ENCODE data around the gene SEMA6B. TPM values are rescaled to one million over a fixed set of nuclear protein-coding genes. Genes with fewer than 3 reads are reported as not detected.

The SEMA6B gene
- total and polyA plus RNA-seq, 2 of the 4 experiments (the other 2 are of a cell fraction) = 0.18 to 0.72 TPM

- intact Hi-C loops (cut with micrococcal nuclease) = no loop called here
- Histone ChIP-seq H4K8ac (ENCODE audit: low read depth in 2 of 2, low read length in 2 of 2) (no peak overlapping the region), H3K79me1 (ENCODE audit: low read depth in 1 of 2, low read length in 2 of 2) (peaks cover 7 to 15% of the 10 kb centered on the region in 2 experiments), H3K4me3 (ENCODE audit: insufficient read depth, low read depth, low read length) (no peak overlapping the region), H2AK5ac (ENCODE audit: low read depth, low read length) (no peak overlapping the region), H2BK5ac (ENCODE audit: low read depth, low read length, poor library complexity, severe bottlenecking) (no peak overlapping the region), H4K20me1 (ENCODE audit: insufficient read depth, low read length) (peaks cover 14% of the 10 kb centered on the region; the same call in 1 of the 2 replicates), H3K27me3 (ENCODE audit: control insufficient read depth, insufficient read depth, low read length) (no peaks in the 10 kb centered on the region), H3K4me2 (ENCODE audit: low read depth, low read length) (no peak overlapping the region), H2AK9ac (replicated peaks; ENCODE audit: low read depth, low read length, poor library complexity) (no peak overlapping the region), H3K56ac (ENCODE audit: extremely low read depth, insufficient read depth, low read length) (no peak overlapping the region), H3K14ac (replicated peaks; ENCODE audit: low read depth, low read length) (no peak overlapping the region), H3K23ac (ENCODE audit: low read depth, low read length) (no peak overlapping the region), H4K91ac (ENCODE audit: insufficient read depth, low read depth, low read length) (no peak overlapping the region), H3K9ac (ENCODE audit: low read depth, low read length) (no peak overlapping the region), H2BK20ac (ENCODE audit: low read depth, low read length) (no peak overlapping the region), H4K5ac (ENCODE audit: low read depth, low read length) (no peak overlapping the region), H3K18ac (ENCODE audit: low read depth, low read length) (no peak overlapping the region), H3K4me1 (ENCODE audit: control insufficient read depth, insufficient read depth, low read length) (no peaks in the 10 kb centered on the region), H3K9me1 (ENCODE audit: insufficient read depth, low read length) (peaks cover 13% of the 10 kb centered on the region), H2AFZ (replicated peaks; ENCODE audit: low read length, poor library complexity) (no peak overlapping the region), H3K4ac (ENCODE audit: low read depth, low read length) (no peak overlapping the region), H3K36me3 (ENCODE audit: control insufficient read depth, insufficient read depth, low read length) (peaks cover 76% of the 10 kb centered on the region), H2BK15ac (ENCODE audit: low read depth, low read length) (no peak overlapping the region), H3K9me3 (ENCODE audit: control insufficient read depth, insufficient read depth, low read length) (no peaks in the 10 kb centered on the region), H3K27ac (ENCODE audit: insufficient read depth, low read length) (no peak overlapping the region), H2BK120ac (ENCODE audit: low read depth, low read length) (no peak overlapping the region)
- BruUV-seq (replicated peaks) = no TSS peak
- ATAC-seq (ENCODE audit: low read depth) = no peak
- 97% methylated on average over 6 of the region's 12 CpGs; no CpG with 5 or more reads in 1 of the 2 experiments for WGBS, 2 experiments (ENCODE audit: extremely low coverage in 2 of 2, insufficient read length in 1 of 2)
- no peak for DNase-seq
- ChIA-PET POLR2A (ENCODE audit: unreplicated experiment) (no interaction called here), CTCF (no interaction called here)
- dilution Hi-C loops (cut with HindIII; ENCODE audit: low sequenced_read_pairs, unreplicated experiment) = no loop called here
- in situ Hi-C loops (cut with MboI; ENCODE audit: low sequenced_read_pairs) = no loop called here
- TF ChIP-seq, protein P1, sequence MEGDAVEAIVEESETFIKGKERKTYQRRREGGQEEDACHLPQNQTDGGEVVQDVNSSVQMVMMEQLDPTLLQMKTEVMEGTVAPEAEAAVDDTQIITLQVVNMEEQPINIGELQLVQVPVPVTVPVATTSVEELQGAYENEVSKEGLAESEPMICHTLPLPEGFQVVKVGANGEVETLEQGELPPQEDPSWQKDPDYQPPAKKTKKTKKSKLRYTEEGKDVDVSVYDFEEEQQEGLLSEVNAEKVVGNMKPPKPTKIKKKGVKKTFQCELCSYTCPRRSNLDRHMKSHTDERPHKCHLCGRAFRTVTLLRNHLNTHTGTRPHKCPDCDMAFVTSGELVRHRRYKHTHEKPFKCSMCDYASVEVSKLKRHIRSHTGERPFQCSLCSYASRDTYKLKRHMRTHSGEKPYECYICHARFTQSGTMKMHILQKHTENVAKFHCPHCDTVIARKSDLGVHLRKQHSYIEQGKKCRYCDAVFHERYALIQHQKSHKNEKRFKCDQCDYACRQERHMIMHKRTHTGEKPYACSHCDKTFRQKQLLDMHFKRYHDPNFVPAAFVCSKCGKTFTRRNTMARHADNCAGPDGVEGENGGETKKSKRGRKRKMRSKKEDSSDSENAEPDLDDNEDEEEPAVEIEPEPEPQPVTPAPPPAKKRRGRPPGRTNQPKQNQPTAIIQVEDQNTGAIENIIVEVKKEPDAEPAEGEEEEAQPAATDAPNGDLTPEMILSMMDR (conservative IDR thresholded peaks at IDR 0.05; ENCODE audit: low read depth, low read length) = peak; percentile 8; the same call in 1 of the 2 replicates
- TF ChIP-seq FOS (IDR thresholded peaks at IDR 0.05; ENCODE audit: low read depth, low read length) (no peak), SMC3 (IDR thresholded peaks at IDR 0.05; ENCODE audit: low read depth, low read length) (no peak), MXI1 (IDR thresholded peaks at IDR 0.05; ENCODE audit: borderline replicate concordance, low read depth, low read length) (no peak), BHLHE40 (IDR thresholded peaks at IDR 0.05; ENCODE audit: low read depth, low read length) (no peak), NFE2L2 (IDR thresholded peaks at IDR 0.05; ENCODE audit: low read depth, low read length) (no peak), MAZ (IDR thresholded peaks at IDR 0.05; ENCODE audit: borderline replicate concordance, low read depth, low read length) (no peak), RFX5 (IDR thresholded peaks at IDR 0.05; ENCODE audit: low read depth, low read length) (no peak), RAD21 (IDR thresholded peaks at IDR 0.05; ENCODE audit: low read length) (no peak)
Observed at GRCh38 chr19:4495471-4495870, 64.0 kb downstream of the SEMA6B start.
